Neuron (in vitro differentiated cells): ENCODE results near the gene VRK3.
"Not testable (repeated sequence)": the region's sequence is repeated elsewhere in the genome, so short reads cannot be mapped to it uniquely, and the experiment has no call there.

Experiments
- H2AFZ ChIP-seq: one replicate; pipeline ENCODE4 v1.6.1; 2013; ENCODE audit warnings: low read depth, mild to moderate bottlenecking, inconsistent platforms, low read length, moderate library complexity
- H3K27me3 ChIP-seq: one replicate; pipeline ENCODE4 v1.6.1; 2013; ENCODE audit warnings: low read length; ENCODE audit not compliant: insufficient read depth
- H3K36me3 ChIP-seq: one replicate; pipeline ENCODE4 v1.6.1; 2013; ENCODE audit warnings: low read length; ENCODE audit not compliant: insufficient read depth
- H3K4me1 ChIP-seq: one replicate; pipeline ENCODE4 v1.6.1; 2013; ENCODE audit warnings: low read length; ENCODE audit not compliant: insufficient read depth
- H3K4me3 ChIP-seq: 2 replicates; pipeline ENCODE4 v1.5.1; 2013; ENCODE audit warnings: mild to moderate bottlenecking, low read length, moderate library complexity
- H3K9me3 ChIP-seq: one replicate; pipeline ENCODE4 v1.6.1; 2013; ENCODE audit warnings: low read length

VRK3 gene

GRCh38 chr19:49976496-49976895, 48.7 kb downstream of the VRK3 start:
- Histone ChIP-seq H2AFZ (no peak overlapping the region), H3K4me1 (no peaks in the 10 kb centered on the region), H3K9me3 (no peaks in the 10 kb centered on the region), H3K27me3 (no peaks in the 10 kb centered on the region), H3K36me3 (peaks cover 9% of the 10 kb centered on the region), H3K4me3 (no peak overlapping the region)

- Histone ChIP-seq H3K36me3 (peaks cover 9% of the 10 kb centered on the region), H3K9me3 (no peaks in the 10 kb centered on the region), H3K27me3 (no peaks in the 10 kb centered on the region), H3K4me1 (no peaks in the 10 kb centered on the region), H3K4me3 (no peak overlapping the region), H2AFZ (no peak overlapping the region)
These were observed 50.1 kb downstream of the VRK3 start for GRCh38 chr19:49975051-49975450.

- H3K4me1 ChIP-seq, result no peaks in the 10 kb centered on the region
- no peaks in the 10 kb centered on the region for H3K9me3 ChIP-seq
- no peak overlapping the region for H3K4me3 ChIP-seq
- H3K36me3 ChIP-seq, result peaks cover 9% of the 10 kb centered on the region
- no peaks in the 10 kb centered on the region for H3K27me3 ChIP-seq
- H2AFZ ChIP-seq, result no peak overlapping the region
These were observed 51.2 kb downstream of the VRK3 start for GRCh38 chr19:49973987-49974386.

- Histone ChIP-seq H3K4me1 (no peaks in the 10 kb centered on the region), H2AFZ (no peak overlapping the region), H3K9me3 (no peaks in the 10 kb centered on the region), H3K4me3 (no peak overlapping the region), H3K27me3 (no peaks in the 10 kb centered on the region), H3K36me3 (peaks cover 9% of the 10 kb centered on the region)
These were observed 52.3 kb downstream of the VRK3 start for GRCh38 chr19:49972841-49973240.

- Histone ChIP-seq H3K36me3 (peaks cover 9% of the 10 kb centered on the region), H3K27me3 (no peaks in the 10 kb centered on the region), H3K4me1 (no peaks in the 10 kb centered on the region), H3K9me3 (no peaks in the 10 kb centered on the region), H3K4me3 (no peak overlapping the region), H2AFZ (no peak overlapping the region)
These were observed 53.2 kb downstream of the VRK3 start for GRCh38 chr19:49971991-49972411.

- not testable (repeated sequence) for H3K36me3 ChIP-seq, H3K4me3 ChIP-seq, H3K4me1 ChIP-seq, H3K27me3 ChIP-seq, H3K9me3 ChIP-seq, H2AFZ ChIP-seq
These were observed 55.8 kb downstream of the VRK3 start for GRCh38 chr19:49969355-49969754.

- no peaks in the 10 kb centered on the region for H3K36me3 ChIP-seq
- H3K9me3 ChIP-seq, result no peaks in the 10 kb centered on the region
- no peaks in the 10 kb centered on the region for H3K4me1 ChIP-seq
- no peaks in the 10 kb centered on the region for H3K27me3 ChIP-seq
- H3K4me3 ChIP-seq, result no peak overlapping the region
- no peak overlapping the region for H2AFZ ChIP-seq
These were observed 56.8 kb downstream of the VRK3 start for GRCh38 chr19:49968279-49968922.

- not testable (repeated sequence) for H3K4me1 ChIP-seq, H2AFZ ChIP-seq, H3K27me3 ChIP-seq, H3K4me3 ChIP-seq, H3K36me3 ChIP-seq, H3K9me3 ChIP-seq
These were observed 64.2 kb downstream of the VRK3 start, which contains the start of gene SIGLEC11 for GRCh38 chr19:49960980-49961379. Gene SIGLEC11, minus strand, starts transcription at chr19:49961172. Its CDS starts 91 bp downstream, at chr19:49961081.

- H3K4me3 ChIP-seq, H3K4me1 ChIP-seq, H3K27me3 ChIP-seq, H3K36me3 ChIP-seq, H3K9me3 ChIP-seq, H2AFZ ChIP-seq: not testable (repeated sequence)
These were observed 65.3 kb downstream of the VRK3 start for GRCh38 chr19:49959892-49960291.

GRCh38 chr19:49958596-49958995, 66.6 kb downstream of the VRK3 start:
- not testable (repeated sequence) for H2AFZ ChIP-seq, H3K9me3 ChIP-seq, H3K36me3 ChIP-seq, H3K4me3 ChIP-seq, H3K27me3 ChIP-seq, H3K4me1 ChIP-seq

GRCh38 chr19:49958144-49958543, 67.0 kb downstream of the VRK3 start:
- not testable (repeated sequence) for H2AFZ ChIP-seq

GRCh38 chr19:49957262-49957915, 67.8 kb downstream of the VRK3 start:
- peaks cover 9% of the 10 kb centered on the region for H3K4me1 ChIP-seq
- no peaks in the 10 kb centered on the region for H3K27me3 ChIP-seq
- no peak overlapping the region for H2AFZ ChIP-seq
- H3K4me3 ChIP-seq, result no peak overlapping the region
- no peaks in the 10 kb centered on the region for H3K9me3 ChIP-seq
- H3K36me3 ChIP-seq, result no peaks in the 10 kb centered on the region

More at GRCh38 chr19:49958144-49958543, 67.0 kb downstream of the VRK3 start:
- not testable (repeated sequence) for H3K9me3 ChIP-seq, H3K36me3 ChIP-seq, H3K4me1 ChIP-seq, H3K4me3 ChIP-seq, H3K27me3 ChIP-seq

- H3K36me3 ChIP-seq, result no peaks in the 10 kb centered on the region
- peaks cover 9% of the 10 kb centered on the region for H3K4me1 ChIP-seq
- no peak overlapping the region for H3K4me3 ChIP-seq
- no peak overlapping the region for H2AFZ ChIP-seq
- H3K9me3 ChIP-seq, result no peaks in the 10 kb centered on the region
- no peaks in the 10 kb centered on the region for H3K27me3 ChIP-seq
These were observed 69.1 kb downstream of the VRK3 start for GRCh38 chr19:49956115-49956495.

GRCh38 chr19:49954933-49955332, 70.2 kb downstream of the VRK3 start:
- Histone ChIP-seq H3K9me3 (no peaks in the 10 kb centered on the region), H3K36me3 (no peaks in the 10 kb centered on the region), H3K27me3 (no peaks in the 10 kb centered on the region), H3K4me3 (no peak overlapping the region), H2AFZ (no peak overlapping the region), H3K4me1 (peaks cover 13% of the 10 kb centered on the region)
